GM12874 (cell line): ENCODE data around the gene SEMA5B.

Experiments
- CTCF ChIP-seq: IDR thresholded peaks from 2 replicates; pipeline ENCODE4 v1.5.1; 2011; ENCODE audit warnings: low read depth, mild to moderate bottlenecking, control low read depth, low read length, moderate library complexity; ENCODE audit not compliant: insufficient read depth

SEMA5B gene

GRCh38 chr3:122892118-122892960, 135.2 kb downstream of the SEMA5B start:
- TF ChIP-seq CTCF: no peak

- TF ChIP-seq CTCF: no peak
Observed at GRCh38 chr3:122890720-122891220, 136.8 kb downstream of the SEMA5B start.

GRCh38 chr3:122890077-122890719, 137.4 kb downstream of the SEMA5B start:
- TF ChIP-seq CTCF: no peak

GRCh38 chr3:122886946-122887345, 140.6 kb downstream of the SEMA5B start:
- no peak for TF ChIP-seq CTCF

- no peak for TF ChIP-seq CTCF
Observed at GRCh38 chr3:122886251-122886650, 141.3 kb downstream of the SEMA5B start.

GRCh38 chr3:122882361-122882947, 145.1 kb downstream of the SEMA5B start:
- TF ChIP-seq CTCF: no peak

GRCh38 chr3:122880624-122881023, 146.9 kb downstream of the SEMA5B start:
- TF ChIP-seq CTCF: no peak
